ENCODE data around the gene GAPDH.
A peak's percentile ranks its signal among the peaks of the same experiment; 100 is the strongest.

Gene GAPDH

GRCh38 chr12:6567112-6567670 lies 32.9 kb downstream of the GAPDH start:
- Histone ChIP-seq H3K36me3 (ENCODE audit: control insufficient read depth in 2 of 2, insufficient read depth in 1 of 2, low read length in 2 of 2) (peaks cover 62 to 79% of the 10 kb centered on the region in 2 experiments), H3K4me1 (ENCODE audit: control insufficient read depth, insufficient read depth, low read length) (peaks cover 2% of the 10 kb centered on the region; the same call in 1 of the 2 replicates), H3K9me3 (ENCODE audit: control insufficient read depth, insufficient read depth, low read depth, low read length) (no peaks in the 10 kb centered on the region), H3K4me3 (ENCODE audit: low read depth, low read length) (peak overlapping the region; percentile 57), H3K27ac (ENCODE audit: extremely low read depth, low read depth, low read length) (no peak overlapping the region; the same call in 1 of the 2 replicates)
- ChIA-PET CTCF (interaction anchor here (0.7 to 2.1 kb wide), 5 partner anchors 13 to 1109 kb away, joined by 3 to 7 read pairs (median 5); no protein-coding TSS in a partner anchor), POLR2A (interaction anchor here (1.3 to 1.6 kb wide), 5 partner anchors 13 to 122 kb away, joined by 4 to 11 read pairs (median 7); partner anchors contain the start of gene ZNF384)
- TF ChIP-seq ZNF341 (tag by site-specific recombination; IDR thresholded peaks at IDR 0.05; ENCODE audit: low read depth) (peak; percentile 67), ZNF664 (tag by site-specific recombination; IDR thresholded peaks at IDR 0.05) (peak; percentile 93), SP2 (tag by site-specific recombination; IDR thresholded peaks at IDR 0.05) (0 out of 2 replicates have a peak, but pooled peaks have one; percentile 21), ZNF169 (tag by site-specific recombination; IDR thresholded peaks at IDR 0.05) (no peak)

- peak overlapping the region; percentile 87; the same call in 1 of the 2 replicates for H3K27ac ChIP-seq (ENCODE audit: extremely low read depth, low read depth, low read length)
- H3K4me3 ChIP-seq (ENCODE audit: low read depth, low read length), result no peak overlapping the region
- peaks cover 2% of the 10 kb centered on the region; the same call in 1 of the 2 replicates for H3K4me1 ChIP-seq (ENCODE audit: control insufficient read depth, insufficient read depth, low read length)
- TF ChIP-seq GFI1B (tag by site-specific recombination; IDR thresholded peaks at IDR 0.05) (peak; percentile 34; the same call in 1 of the 2 replicates), GLIS2 (tag by site-specific recombination; IDR thresholded peaks at IDR 0.05) (peak; percentile 47; the same call in 1 of the 2 replicates), KLF9 (tag by site-specific recombination; IDR thresholded peaks at IDR 0.05; ENCODE audit: low read depth) (0 out of 2 replicates have a peak, but pooled peaks have one; percentile 12), PRDM1 (tag by site-specific recombination; IDR thresholded peaks at IDR 0.05) (no peak), REPIN1 (tag by site-specific recombination; IDR thresholded peaks at IDR 0.05; ENCODE audit: low read depth) (no peak)
- no peaks in the 10 kb centered on the region for H3K9me3 ChIP-seq (ENCODE audit: control insufficient read depth, insufficient read depth, low read depth, low read length)
- ChIA-PET CTCF (interaction anchor here (0.7 to 1.3 kb wide), 3 partner anchors 11 to 285 kb away, joined by 3 read pairs; no protein-coding TSS in a partner anchor), POLR2A (interaction anchor here (1.0 to 1.7 kb wide), 4 partner anchors 11 to 155 kb away, joined by 3 to 12 read pairs (median 6); partner anchors contain the start of genes COPS7A and VAMP1)
- peaks cover 65 to 81% of the 10 kb centered on the region in 2 experiments for H3K36me3 ChIP-seq (ENCODE audit: control insufficient read depth in 2 of 2, insufficient read depth in 1 of 2, low read length in 2 of 2)
Measured at GRCh38 chr12:6569312-6569711, 35.0 kb downstream of the GAPDH start.

GRCh38 chr12:6569786-6570185 lies 35.5 kb downstream of the GAPDH start:
- Histone ChIP-seq H3K4me3 (ENCODE audit: low read depth, low read length) (no peak overlapping the region), H3K27ac (ENCODE audit: extremely low read depth, low read depth, low read length) (0 out of 2 replicates have a peak overlapping the region, but pooled peaks have one; percentile 87), H3K9me3 (ENCODE audit: control insufficient read depth, insufficient read depth, low read depth, low read length) (no peaks in the 10 kb centered on the region), H3K4me1 (ENCODE audit: control insufficient read depth, insufficient read depth, low read length) (peaks cover 2% of the 10 kb centered on the region; the same call in 1 of the 2 replicates), H3K36me3 (ENCODE audit: control insufficient read depth in 2 of 2, insufficient read depth in 1 of 2, low read length in 2 of 2) (peaks cover 66 to 81% of the 10 kb centered on the region in 2 experiments)
- ChIA-PET CTCF (interaction anchor here (0.7 to 2.0 kb wide), 17 partner anchors 10 to 161 kb away, joined by 3 to 13 read pairs (median 4); no protein-coding TSS in a partner anchor), POLR2A (interaction anchor here (0.6 to 1.0 kb wide), 3 partner anchors 11 to 303 kb away, joined by 3 read pairs; partner anchors contain the start of gene SPSB2)
- TF ChIP-seq ZNF843 (tag by site-specific recombination; IDR thresholded peaks at IDR 0.05), result no peak
- no peak for TF ChIP-seq AEBP2 (tag by site-specific recombination; IDR thresholded peaks at IDR 0.05; ENCODE audit: borderline replicate concordance)
- no peak for TF ChIP-seq ZNF658 (tag by site-specific recombination; IDR thresholded peaks at IDR 0.05)
- TF ChIP-seq ZNF248 (tag by site-specific recombination; IDR thresholded peaks at IDR 0.05), result no peak
- no peak for TF ChIP-seq GLIS1 (tag by site-specific recombination; IDR thresholded peaks at IDR 0.05)
- no peak for TF ChIP-seq TSHZ1 (tag by site-specific recombination; IDR thresholded peaks at IDR 0.05; ENCODE audit: borderline replicate concordance)
- TF ChIP-seq ZBTB20 (tag by site-specific recombination; IDR thresholded peaks at IDR 0.05), result no peak
- no peak for TF ChIP-seq ZNF621 (tag by site-specific recombination; IDR thresholded peaks at IDR 0.05)
- TF ChIP-seq ZNF266 (tag by site-specific recombination; IDR thresholded peaks at IDR 0.05; ENCODE audit: low read depth), result no peak
- no peak for TF ChIP-seq ZBTB7A (tag by site-specific recombination; IDR thresholded peaks at IDR 0.05; ENCODE audit: low read depth)
- TF ChIP-seq ZNF404 (tag by site-specific recombination; IDR thresholded peaks at IDR 0.05), result no peak
- no peak for TF ChIP-seq ZNF513 (tag by site-specific recombination; IDR thresholded peaks at IDR 0.05)
